SK-N-SH (cell line): Measurements from ENCODE around the gene KNTC1.

Experiments
- EP300 ChIP-seq, 2 experiments: IDR thresholded peaks; 2 replicates each; pipeline versions ENCODE4 v1.4.0 to v1.6.1; 2012; ENCODE audit warnings: borderline replicate concordance in 1 of 2, low read depth in 1 of 2, low read length in 1 of 2
- EZH2phosphoT487 ChIP-seq: fragments of 200-600 bp; sonication (generic); IDR thresholded peaks from 2 replicates; pipeline ENCODE4 v1.6.1; 2017; ENCODE audit warnings: low read depth, mixed run types, mild to moderate bottlenecking, antibody characterized with exemption, moderate library complexity, borderline replicate concordance
- GABPA ChIP-seq: IDR thresholded peaks from 2 replicates; pipeline ENCODE4 v1.4.0; 2012; ENCODE audit warnings: low read depth, mild to moderate bottlenecking
- GATA2 ChIP-seq: sonication (generic); formaldehyde crosslinking; IDR thresholded peaks from 2 replicates; pipeline ENCODE4 v1.5.0; 2020; ENCODE audit warnings: mild to moderate bottlenecking, missing genetic modification reagents
- JUND ChIP-seq: IDR thresholded peaks from 2 replicates; pipeline ENCODE4 v1.4.0; 2012
- MXI1 ChIP-seq: IDR thresholded peaks from 2 replicates; pipeline ENCODE4 v1.6.1; 2012; ENCODE audit warnings: mild to moderate bottlenecking, low read depth, low read length, improper control_type of control experiment
- POLR2AphosphoS5 ChIP-seq: IDR thresholded peaks from 2 replicates; pipeline ENCODE4 v1.6.1; 2012; ENCODE audit warnings: low read depth, low read length
- RCOR1 ChIP-seq: fragments of 150-350 bp; IDR thresholded peaks from 2 replicates; pipeline ENCODE4 v1.6.1; 2017; ENCODE audit warnings: antibody characterized with exemption, low read length
- SIN3A ChIP-seq: IDR thresholded peaks from 2 replicates; pipeline ENCODE4 v1.6.1; 2012; ENCODE audit warnings: low read depth, mild to moderate bottlenecking, low read length, moderate library complexity, borderline replicate concordance
- SMC3 ChIP-seq: IDR thresholded peaks from 2 replicates; pipeline ENCODE4 v1.6.1; 2012; ENCODE audit warnings: low read depth, low read length, improper control_type of control experiment
- USF1 ChIP-seq: IDR thresholded peaks from 2 replicates; pipeline ENCODE4 v1.4.0; 2012; ENCODE audit warnings: low read depth, borderline replicate concordance
- USF2 ChIP-seq: fragments of 150-350 bp; IDR thresholded peaks from 2 replicates; pipeline ENCODE4 v1.6.1; 2017; ENCODE audit warnings: antibody characterized with exemption, low read length, low read depth, borderline replicate concordance
- YY1 ChIP-seq: IDR thresholded peaks from 2 replicates; pipeline ENCODE4 v1.4.0; 2012; ENCODE audit warnings: low read depth, mild to moderate bottlenecking
- TF ChIP-seq, protein P1 (sequence below): fragments of 200-600 bp; sonication (generic); IDR thresholded peaks from 2 replicates; pipeline ENCODE4 v1.6.1; 2017; ENCODE audit warnings: antibody characterized with exemption, mild to moderate bottlenecking, moderate library complexity

DNA sequence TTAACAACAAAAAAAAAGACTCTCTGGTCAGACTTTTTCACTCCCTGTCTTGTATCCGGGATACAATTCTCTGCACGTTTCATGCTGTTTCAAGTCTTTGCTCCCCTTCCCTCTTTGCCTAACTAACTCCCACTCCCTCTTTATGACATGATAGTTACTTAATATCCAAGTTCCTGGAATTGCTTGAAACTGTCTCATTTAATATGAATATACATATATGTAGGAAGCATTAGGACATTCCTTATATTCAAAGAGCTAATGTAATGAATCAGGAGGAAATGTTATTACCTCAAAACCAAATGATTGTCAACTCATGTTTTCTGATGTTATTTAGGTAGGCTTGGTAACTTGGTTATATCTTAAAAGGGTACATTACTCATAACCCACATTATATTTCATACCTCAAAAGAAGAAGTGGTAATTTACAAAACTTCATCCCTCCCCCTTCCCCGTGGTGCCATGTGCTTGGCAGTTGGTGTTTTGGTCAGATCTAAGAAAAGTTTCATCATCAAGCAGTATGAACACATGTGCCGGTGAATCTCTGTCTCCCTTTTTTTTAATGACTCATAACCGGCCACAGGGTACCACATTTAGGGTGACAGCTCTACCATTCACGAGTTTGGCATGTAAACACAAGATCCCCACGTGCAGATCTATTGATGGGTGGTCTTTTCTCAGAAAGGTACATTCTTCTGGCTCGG, 119.6 kb downstream of the KNTC1 start:
- TF ChIP-seq, protein P1, sequence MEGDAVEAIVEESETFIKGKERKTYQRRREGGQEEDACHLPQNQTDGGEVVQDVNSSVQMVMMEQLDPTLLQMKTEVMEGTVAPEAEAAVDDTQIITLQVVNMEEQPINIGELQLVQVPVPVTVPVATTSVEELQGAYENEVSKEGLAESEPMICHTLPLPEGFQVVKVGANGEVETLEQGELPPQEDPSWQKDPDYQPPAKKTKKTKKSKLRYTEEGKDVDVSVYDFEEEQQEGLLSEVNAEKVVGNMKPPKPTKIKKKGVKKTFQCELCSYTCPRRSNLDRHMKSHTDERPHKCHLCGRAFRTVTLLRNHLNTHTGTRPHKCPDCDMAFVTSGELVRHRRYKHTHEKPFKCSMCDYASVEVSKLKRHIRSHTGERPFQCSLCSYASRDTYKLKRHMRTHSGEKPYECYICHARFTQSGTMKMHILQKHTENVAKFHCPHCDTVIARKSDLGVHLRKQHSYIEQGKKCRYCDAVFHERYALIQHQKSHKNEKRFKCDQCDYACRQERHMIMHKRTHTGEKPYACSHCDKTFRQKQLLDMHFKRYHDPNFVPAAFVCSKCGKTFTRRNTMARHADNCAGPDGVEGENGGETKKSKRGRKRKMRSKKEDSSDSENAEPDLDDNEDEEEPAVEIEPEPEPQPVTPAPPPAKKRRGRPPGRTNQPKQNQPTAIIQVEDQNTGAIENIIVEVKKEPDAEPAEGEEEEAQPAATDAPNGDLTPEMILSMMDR, result no peak
- TF ChIP-seq JUND, result no peak
- TF ChIP-seq EP300 (IDR thresholded peaks at IDR 0.05; ENCODE audit: borderline replicate concordance in 1 of 2, low read depth in 1 of 2, low read length in 1 of 2), result no peak
- TF ChIP-seq SIN3A, result no peak
- TF ChIP-seq USF2, result no peak
- no peak for TF ChIP-seq USF1
- no peak for TF ChIP-seq POLR2AphosphoS5
- no peak for TF ChIP-seq YY1
- no peak for TF ChIP-seq GABPA
- no peak for TF ChIP-seq EZH2phosphoT487
- TF ChIP-seq RCOR1, result no peak
- TF ChIP-seq MXI1, result no peak
- TF ChIP-seq SMC3, result no peak
- TF ChIP-seq GATA2, result no peak
